HL-60 (cell line): Measurements from ENCODE around the gene TBC1D22A.

Experiments used
- GABPA ChIP-seq: IDR thresholded peaks from 2 replicates; pipeline ENCODE4 v1.6.1; 2012; ENCODE audit warnings: low read depth
- POLR2AphosphoS5 ChIP-seq: IDR thresholded peaks from 2 replicates; pipeline ENCODE4 v1.6.1; 2012; ENCODE audit warnings: low read depth
- SPI1 ChIP-seq: IDR thresholded peaks from 2 replicates; pipeline ENCODE4 v1.6.1; 2012; ENCODE audit warnings: low read depth, mild to moderate bottlenecking, borderline replicate concordance
- TF ChIP-seq, protein P1 (sequence below): IDR thresholded peaks from one replicate; pipeline ENCODE4 v1.5.1; 2011; ENCODE audit warnings: low read length, control low read depth, inconsistent platforms; ENCODE audit not compliant: insufficient read depth
- TF ChIP-seq, protein P2 (sequence below): IDR thresholded peaks from 2 replicates; pipeline ENCODE4 v1.6.1; 2012; ENCODE audit warnings: low read depth; ENCODE audit not compliant: insufficient replicate concordance

GRCh38 chr22:46823248-46823647, 60.8 kb downstream of the TBC1D22A start:
- TF ChIP-seq, protein P1, sequence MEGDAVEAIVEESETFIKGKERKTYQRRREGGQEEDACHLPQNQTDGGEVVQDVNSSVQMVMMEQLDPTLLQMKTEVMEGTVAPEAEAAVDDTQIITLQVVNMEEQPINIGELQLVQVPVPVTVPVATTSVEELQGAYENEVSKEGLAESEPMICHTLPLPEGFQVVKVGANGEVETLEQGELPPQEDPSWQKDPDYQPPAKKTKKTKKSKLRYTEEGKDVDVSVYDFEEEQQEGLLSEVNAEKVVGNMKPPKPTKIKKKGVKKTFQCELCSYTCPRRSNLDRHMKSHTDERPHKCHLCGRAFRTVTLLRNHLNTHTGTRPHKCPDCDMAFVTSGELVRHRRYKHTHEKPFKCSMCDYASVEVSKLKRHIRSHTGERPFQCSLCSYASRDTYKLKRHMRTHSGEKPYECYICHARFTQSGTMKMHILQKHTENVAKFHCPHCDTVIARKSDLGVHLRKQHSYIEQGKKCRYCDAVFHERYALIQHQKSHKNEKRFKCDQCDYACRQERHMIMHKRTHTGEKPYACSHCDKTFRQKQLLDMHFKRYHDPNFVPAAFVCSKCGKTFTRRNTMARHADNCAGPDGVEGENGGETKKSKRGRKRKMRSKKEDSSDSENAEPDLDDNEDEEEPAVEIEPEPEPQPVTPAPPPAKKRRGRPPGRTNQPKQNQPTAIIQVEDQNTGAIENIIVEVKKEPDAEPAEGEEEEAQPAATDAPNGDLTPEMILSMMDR: no peak
- TF ChIP-seq GABPA: no peak
- TF ChIP-seq, protein P2, sequence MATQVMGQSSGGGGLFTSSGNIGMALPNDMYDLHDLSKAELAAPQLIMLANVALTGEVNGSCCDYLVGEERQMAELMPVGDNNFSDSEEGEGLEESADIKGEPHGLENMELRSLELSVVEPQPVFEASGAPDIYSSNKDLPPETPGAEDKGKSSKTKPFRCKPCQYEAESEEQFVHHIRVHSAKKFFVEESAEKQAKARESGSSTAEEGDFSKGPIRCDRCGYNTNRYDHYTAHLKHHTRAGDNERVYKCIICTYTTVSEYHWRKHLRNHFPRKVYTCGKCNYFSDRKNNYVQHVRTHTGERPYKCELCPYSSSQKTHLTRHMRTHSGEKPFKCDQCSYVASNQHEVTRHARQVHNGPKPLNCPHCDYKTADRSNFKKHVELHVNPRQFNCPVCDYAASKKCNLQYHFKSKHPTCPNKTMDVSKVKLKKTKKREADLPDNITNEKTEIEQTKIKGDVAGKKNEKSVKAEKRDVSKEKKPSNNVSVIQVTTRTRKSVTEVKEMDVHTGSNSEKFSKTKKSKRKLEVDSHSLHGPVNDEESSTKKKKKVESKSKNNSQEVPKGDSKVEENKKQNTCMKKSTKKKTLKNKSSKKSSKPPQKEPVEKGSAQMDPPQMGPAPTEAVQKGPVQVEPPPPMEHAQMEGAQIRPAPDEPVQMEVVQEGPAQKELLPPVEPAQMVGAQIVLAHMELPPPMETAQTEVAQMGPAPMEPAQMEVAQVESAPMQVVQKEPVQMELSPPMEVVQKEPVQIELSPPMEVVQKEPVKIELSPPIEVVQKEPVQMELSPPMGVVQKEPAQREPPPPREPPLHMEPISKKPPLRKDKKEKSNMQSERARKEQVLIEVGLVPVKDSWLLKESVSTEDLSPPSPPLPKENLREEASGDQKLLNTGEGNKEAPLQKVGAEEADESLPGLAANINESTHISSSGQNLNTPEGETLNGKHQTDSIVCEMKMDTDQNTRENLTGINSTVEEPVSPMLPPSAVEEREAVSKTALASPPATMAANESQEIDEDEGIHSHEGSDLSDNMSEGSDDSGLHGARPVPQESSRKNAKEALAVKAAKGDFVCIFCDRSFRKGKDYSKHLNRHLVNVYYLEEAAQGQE: no peak
- no peak for TF ChIP-seq POLR2AphosphoS5
- TF ChIP-seq SPI1: no peak
